NCI-H146 treated with DMSO at 0.1 percent for 48 hours (cell line): ENCODE measurements around the gene WASHC4.
"Not testable (repeated sequence)": the region's sequence is repeated elsewhere in the genome, so short reads cannot be mapped to it uniquely, and the experiment has no call there.

Experiments
- DNase-seq: peaks from one replicate; lab custom pipeline; 2025; ENCODE audit not compliant: unreplicated experiment; lab: John Stamatoyannopoulos, UW

The WASHC4 gene

DNA sequence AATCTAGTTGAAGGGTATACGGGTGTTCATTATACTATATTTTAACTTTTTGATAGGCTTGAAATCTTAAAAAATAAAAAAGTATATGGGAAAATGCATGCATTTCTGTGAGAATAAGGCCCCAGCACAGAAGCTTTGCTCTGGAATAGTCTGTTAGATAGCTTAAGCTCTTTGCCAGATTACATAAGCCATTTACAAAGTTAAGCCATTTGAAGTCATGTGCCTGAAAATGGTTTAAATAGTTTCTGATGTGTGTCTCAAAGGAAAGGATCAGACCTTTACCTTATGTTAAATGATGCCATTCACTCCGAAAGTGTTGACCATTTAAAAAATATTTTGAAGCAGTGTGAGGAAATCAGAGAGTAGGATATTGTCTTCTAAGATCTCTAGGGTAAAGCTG lies 51.3 kb downstream of the WASHC4 start:
- no peak for DNase-seq

DNA sequence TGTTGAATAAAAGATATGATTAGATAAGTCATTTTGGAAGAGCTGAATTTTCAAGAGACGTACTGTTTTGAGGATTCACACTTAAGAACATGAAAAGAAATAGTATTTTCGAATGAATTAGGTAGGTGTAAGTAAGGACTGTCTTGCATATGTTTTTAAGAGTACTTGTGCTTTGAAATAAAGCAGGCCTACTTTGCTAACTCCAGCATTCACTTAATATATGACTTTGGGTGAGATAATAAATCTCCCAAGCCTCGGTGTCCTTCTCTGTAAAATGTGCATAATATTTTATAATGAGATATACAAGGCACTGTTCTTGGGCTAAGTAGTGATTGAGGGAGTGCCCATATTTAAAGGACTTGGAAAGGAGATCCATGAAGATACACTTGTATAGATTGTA lies 54.6 kb downstream of the WASHC4 start:
- DNase-seq, result no peak

DNA sequence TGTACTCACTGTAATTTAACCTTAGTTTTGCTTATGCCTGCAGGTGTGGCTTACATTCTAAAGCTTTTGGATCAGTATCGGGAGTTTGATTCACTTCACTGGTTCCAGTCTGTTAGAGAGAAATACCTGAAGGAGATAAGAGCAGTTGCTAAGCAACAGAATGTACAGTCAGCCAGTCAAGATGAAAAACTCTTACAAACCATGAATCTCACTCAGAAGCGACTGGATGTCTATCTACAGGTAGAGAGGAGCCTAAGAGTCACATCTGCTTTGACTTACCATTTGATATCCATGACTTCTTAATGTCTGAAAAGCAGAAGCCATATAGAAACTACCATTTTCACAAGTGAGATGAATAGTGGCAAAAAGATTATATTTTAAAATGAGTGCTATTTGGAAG lies 56.5 kb downstream of the WASHC4 start:
- no peak for DNase-seq

DNA sequence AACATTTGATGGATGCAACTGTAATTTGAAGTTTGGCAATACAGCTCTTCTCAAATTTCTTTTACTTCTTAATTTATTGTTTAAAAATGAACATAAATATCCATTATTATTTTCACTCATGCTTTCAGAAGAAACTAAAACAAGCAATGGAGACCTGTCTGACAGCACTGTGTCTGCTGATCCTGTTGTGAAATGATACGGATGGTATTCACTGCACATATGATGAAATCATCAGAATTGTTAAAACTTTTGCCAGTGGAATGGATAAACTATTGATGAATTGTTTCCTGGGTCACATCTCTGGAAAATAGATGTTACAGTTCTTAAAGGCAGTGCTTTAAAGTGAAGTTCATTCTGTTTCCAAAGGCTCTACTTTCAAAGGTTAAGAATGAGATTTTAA lies 59.2 kb downstream of the WASHC4 start:
- no peak for DNase-seq

DNA sequence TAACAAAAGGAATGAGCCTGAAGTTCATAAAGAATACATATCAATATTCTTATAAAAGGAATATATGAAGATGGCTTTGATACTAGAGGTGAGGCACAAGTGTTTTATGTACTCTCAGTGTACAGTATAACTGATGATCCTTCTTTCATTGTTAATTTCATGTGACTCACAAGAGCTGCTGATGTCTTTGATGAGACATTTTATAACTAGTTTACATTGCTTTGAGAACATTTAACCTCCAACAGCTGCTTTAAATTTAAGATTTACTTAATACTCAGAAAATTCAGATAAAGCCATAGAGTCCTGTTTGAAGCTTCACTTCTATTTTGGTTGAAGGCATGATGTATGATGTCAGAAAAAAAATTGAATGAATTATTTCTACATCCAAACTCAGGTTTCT lies 59.8 kb downstream of the WASHC4 start:
- no peak for DNase-seq

DNA sequence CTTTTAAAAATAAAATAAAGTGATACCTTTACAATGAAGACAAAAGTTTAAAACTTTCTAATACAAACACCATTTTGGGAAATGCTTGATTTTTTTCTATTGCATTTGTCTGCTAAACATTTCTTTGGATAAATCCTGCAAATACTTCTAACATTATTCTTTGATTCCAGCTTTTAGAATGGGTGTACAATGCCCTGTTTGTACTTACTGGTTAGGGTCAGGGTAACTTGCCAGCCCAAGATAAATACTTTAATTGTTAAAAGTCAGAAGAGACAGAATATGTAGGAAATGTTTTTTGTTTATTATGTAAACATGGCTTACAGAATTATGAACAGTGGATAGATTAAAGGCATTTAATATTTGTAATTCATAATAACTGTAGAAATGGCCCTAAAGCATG lies 60.5 kb downstream of the WASHC4 start:
- no peak for DNase-seq

DNA sequence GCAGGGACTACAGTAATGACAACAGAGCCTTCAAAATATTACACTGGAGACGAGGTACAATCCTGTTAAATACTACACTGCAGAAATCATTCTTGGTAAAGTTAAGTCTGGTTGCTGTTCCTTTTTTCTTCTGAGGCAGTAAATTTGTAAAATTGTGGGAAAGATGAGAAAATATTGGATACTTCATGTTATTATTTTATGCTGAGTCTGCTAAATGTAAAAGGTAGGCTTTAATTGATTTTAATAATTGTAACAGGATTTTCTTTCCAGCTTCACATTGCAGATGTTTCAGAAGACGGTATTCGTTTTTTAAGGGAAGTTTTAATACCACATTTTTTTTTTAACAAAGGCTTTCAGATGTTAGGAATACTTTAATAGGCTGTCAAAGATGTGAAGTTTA lies 62.6 kb downstream of the WASHC4 start:
- DNase-seq, result no peak

DNA sequence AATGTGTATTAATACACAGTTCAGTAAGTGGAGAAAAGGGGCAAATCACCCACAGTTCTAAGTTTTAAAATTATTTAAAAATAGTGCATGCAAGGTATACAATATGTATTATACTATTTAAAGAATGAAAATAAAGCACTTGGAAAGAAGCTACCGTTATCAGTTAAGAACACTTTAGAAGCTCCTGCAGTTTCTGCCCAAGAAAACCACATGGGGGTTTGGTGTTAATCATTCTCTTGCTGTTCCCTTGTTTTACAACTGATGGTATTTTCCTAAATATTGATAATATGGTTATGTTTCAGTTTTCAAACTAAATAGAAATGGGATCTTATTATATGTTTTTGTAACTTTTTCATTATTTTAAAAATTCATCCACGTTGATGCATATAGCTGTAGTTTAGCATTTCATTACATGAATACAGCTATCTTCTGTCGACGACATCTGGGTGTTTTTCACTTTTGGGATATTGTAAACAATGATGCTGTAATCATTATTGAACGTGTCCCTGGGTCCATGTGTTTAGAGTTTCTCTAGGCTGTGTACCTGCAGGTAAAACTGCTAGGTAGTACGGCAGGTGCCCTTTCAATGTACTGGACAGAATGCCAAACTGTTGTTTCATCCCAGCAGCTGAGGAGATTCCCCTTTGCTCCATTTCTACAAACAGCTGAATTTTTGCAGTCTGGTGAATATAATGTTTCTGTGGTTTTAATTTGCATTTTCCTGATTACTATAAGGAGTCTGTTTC lies 64.3 kb downstream of the WASHC4 start:
- DNase-seq, result no peak

DNA sequence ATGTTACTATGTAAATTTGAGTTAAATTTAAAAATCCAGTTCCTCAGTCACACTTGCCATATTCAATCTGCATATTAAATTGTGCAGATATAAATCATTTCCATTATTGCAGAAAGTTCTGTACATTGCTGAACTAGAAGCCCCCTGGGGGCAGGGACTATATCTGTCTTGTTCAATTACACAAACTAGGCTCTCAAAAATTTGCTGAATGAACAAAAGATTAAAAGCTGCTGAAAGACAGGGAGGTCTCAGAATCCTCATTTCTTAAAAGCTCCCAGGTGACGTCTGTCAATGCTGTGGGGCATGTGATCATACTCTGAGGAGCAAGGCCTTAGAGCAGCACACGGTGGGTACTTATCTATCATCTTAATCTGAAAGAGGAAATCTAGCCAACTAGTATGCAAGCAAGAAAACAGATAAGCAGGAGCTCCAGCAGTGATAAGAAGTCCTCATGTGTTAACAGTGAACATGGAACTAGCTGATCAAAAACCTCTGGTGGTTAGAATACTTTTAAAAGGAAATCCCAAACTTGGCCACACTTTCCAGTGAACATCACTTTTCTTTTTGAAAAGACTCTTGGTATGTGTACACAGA lies 68.0 kb downstream of the WASHC4 start:
- DNase-seq, result no peak

DNA sequence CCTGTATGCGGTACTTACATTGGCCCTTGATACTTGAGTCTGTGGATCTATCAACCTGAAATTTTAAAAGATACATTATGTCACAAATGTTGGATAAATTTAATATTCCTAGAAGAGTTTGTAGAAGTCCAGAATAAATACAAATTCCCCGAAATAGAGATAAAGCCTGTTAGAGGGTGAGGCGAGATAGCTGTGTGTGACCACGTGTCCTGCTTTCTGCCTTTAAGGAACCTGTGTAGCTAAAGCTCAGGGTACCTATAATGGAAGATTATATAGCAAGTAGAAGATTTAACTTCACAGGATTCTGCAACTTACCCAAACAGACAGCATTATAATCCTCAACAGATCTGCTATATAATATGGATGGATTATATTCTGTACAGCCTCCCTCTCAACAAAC lies 69.7 kb downstream of the WASHC4 start:
- DNase-seq, result no peak

DNA sequence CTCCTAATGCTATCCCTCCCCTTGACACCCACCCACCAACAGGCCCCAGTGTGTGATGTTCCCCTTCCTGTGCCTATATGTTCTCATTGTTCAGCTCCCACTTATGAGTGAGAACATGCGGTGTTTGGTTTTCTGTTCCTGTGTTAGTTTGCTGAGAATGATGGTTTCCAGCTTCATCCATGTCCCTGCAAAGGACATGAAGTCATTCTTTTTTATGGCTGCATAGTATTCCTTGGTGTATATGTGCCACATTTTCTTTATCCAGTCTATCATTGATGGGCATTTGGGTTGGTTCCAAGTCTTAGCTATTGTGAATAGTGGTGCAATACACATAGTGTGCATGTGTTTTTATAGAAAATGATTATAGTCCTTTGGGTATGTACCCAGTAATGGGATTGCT lies 71.6 kb downstream of the WASHC4 start:
- not testable (repeated sequence) for DNase-seq

DNA sequence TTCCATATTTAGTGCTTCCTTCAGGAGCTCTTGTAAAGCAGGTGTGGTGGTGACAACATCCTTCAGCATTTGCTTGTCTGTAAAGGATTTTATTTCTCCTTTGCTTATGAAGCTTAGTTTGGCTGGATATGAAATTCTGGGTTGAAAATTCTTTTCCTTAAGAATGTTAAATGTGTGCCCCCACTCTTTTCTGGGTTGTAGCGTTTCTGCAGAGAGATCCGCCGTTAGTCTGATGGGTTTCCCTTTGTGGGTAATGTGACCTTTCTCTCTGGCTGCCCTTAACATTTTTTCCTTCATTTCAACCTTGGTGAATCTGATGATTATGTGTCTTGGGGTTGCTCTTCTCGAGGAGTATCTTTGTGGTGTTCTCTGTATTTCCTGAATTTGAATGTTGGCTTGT lies 75.9 kb downstream of the WASHC4 start:
- not testable (repeated sequence) for DNase-seq

DNA sequence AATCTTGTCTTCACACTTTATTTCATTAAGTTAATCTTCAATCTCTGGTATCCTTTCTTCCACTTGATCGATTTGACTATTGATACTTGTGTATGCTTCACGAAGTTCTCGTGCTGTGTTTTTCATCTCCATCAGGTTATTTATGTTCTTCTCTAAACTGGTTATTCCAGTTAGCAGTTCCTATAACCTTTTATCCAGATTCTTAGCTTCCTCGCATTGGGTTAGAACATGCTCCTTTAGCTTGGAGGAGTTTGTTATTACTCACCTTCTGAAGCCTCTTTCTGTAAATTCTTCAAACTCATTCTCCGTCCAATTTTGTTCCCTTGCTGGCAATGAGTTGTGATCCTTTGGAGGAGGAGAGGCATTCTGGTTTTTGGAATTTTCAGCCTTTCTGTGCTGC lies 76.4 kb downstream of the WASHC4 start:
- DNase-seq, result not testable (repeated sequence)

DNA sequence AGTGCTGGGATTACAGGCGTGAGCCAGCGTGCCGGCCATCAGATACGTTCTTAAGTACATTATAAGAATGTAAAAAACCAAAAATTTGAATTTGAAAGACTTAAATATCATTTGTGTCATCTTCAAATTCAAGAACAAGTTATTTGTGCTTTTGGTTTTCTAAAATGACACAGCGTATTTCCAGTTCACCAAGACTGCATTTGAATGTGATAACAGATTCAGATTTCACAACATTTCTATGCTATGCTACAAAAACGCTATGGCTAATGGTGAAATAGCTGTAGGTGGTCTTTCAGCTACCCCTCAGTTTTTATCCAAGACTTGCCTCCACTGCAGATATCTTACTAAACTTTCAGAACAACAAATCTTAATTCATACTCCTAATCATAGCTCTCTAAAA lies 81.8 kb downstream of the WASHC4 start:
- no peak for DNase-seq

DNA sequence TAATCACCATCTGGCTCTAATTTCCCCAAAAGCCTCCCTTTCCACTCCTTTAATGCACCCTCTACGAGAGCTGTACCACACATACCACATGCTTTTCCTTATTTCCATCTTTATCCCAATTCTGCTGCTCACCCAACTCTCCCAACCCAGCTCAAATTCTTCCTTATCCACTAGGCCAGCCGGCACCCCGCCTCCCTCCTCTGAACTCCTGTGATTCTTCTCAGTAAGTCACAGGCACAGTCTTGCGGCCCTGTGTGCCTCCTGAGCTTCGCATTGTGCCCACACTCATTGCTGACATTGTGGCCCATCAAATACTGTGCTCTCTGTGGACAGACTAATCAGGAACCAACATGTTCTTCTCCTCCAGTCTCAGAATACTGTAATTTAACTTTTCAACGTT lies 83.0 kb downstream of the WASHC4 start:
- DNase-seq, result no peak

DNA sequence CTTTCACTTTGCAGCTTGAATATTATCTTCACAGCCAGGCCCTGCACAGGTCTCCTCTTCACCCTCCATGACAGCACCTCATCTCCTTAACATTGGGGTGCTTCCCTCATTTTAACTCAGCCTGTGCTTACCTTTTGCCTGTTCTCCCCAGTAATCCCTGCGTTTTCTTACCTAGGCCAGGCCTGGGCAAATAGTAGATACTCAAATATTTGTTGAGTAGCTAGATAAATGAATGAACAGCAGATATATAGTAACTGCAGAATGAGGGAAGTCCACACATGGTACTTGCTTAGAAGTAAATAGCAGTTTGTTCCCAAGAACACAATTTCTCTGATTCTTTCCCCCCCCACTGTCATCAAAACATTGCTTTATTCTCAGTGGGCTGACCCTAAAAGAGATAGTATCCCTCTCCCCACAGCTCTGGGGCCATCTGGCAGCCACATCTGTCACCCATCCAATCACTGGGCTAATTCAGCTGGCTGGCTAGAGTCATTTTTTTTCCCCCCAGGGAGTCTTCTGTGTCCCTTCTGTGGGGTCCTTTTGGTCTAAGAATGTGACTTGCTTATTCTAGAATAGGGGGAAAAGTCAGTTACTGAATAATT lies 85.2 kb downstream of the WASHC4 start:
- no peak for DNase-seq

DNA sequence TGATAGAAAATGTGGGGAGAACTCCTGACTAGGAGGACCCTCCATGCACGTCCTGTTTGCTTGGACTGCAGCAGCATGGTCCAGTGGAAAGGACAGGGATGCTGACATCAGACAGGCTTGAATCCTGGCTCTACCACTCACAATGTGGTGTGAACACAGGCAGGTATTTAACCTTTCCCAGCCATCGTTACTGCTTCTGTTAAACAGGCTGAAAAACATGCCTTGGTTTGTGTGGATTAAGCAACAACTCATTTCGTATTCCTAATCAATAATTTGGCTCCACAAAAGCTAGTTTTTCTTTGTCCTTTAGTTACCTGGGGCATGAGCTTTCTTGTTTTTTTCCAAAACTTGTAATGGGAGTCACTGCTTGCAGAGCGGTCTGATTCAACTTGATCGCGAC lies 87.4 kb downstream of the WASHC4 start:
- no peak for DNase-seq

DNA sequence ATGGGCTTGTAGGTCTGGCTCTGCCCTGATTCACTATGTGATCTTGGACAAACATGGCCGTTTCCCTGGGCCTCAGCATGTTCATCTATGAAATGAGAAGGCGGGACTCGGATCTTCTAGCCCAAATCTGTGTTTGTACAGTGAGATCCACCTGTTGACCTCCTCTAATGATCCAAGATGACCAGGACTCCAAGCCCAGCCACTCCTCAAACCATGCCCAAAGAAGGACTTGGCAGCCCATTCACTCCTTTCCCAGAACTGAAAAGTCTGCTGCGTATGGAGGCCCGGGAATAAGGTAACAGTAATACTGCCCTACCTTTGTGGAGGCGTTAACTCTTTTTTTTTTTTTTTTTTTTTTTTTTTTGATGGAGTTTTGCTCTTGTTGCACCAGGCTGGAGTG lies 88.6 kb downstream of the WASHC4 start:
- no peak for DNase-seq

DNA sequence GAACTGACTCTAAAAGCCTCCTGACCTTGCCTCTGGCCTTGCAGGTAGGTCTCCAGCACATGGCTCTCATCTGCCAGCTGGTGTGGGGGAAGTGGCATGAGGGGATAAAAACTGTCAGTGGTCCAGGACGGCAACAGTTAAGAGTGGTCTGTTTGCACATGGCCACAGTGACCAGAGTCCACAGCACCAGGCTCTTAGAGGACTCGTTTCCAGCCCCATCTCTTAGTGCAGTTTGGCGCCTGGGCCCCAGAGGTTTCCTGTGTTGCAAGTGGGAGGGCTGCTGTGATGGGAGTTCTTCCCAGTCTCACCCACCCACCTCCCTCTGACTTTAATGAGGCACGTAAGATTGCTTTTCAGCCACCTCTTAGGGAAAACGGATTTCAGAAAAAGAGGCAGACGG lies 91.4 kb downstream of the WASHC4 start:
- no peak for DNase-seq

DNA sequence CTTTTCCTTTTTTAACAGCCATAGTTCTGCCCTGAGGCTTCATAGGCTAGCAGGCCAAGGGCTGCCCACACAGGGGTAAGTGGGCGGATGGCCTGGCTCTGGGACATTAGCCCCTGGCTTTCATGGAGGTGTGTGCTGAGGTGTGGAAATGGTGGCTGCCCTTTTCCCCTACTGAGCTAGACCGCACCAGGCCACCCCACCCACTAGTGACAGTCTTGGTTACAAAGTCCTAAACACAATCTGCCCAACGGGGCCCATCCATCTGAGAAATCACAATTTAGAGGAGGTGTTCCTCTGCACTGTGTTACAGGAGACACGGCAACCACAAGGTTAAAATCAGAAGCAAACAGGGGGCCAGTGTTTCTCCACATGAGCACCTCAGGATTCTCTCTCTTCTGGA lies 92.9 kb downstream of the WASHC4 start:
- DNase-seq, result no peak

DNA sequence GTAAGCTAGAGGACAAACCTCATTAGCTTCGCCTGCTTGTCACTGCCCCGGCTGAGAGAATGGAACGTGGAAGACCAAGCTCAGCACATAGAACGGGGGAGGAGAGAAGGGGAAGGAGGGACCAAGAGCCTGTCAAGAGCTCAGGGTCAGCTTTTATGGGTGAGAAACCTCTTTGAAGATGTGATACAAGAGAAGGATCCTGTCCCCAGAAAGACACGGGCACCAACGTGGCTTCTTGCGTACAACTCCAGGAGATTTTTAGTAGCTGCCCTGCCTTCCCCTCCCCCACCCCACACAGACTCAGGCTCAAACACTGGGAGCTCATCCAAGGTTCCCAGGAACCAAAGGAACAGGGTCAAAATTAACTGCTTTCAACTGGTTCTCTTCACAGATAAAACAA lies 93.8 kb downstream of the WASHC4 start:
- no peak for DNase-seq

DNA sequence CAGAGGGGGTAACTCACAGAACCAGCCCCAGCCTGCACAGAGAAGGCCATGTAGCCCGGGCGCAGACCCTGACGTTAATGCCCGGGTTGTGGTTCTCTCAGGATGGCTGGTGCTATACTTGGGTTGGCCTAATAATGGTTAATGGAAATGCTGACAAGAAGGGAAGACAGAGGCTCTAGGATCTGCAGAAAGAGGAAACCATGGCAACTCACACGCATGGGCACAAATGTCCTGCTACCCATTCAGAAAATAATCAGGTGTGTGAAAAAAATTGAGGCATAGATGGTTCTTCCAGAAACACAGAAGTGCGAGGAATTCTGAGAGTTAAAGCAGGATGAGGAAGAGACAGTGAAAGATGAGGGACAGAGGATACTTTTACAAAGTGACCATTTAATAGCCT lies 94.7 kb downstream of the WASHC4 start:
- DNase-seq, result no peak

DNA sequence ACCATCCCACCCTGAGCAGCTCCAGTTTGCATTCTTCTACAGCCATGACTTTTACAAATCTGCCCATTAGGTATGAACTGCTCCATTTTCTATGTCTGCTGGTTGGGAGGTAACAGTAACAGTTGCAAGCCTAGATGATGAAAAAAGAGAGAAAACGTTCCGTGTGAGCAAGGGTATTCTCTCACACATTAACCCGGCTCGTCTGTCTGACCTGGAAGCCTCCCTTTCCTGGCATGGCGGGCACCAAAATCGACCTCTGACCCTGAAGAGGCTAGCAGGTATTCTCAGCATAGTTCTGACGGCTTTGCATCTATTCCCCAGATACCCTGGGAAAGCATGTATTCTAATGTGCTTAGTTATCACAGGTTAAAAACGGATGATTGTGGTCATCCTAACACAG lies 96.6 kb downstream of the WASHC4 start:
- no peak for DNase-seq
